Umbilical cord (tissue), 2 donors: Measurements from ENCODE around the gene ZBED6. TPM values are rescaled to one million over a fixed set of nuclear protein-coding genes. Genes with fewer than 3 reads are reported as not detected.
"Not testable (repeated sequence)": the region's sequence is repeated elsewhere in the genome, so short reads cannot be mapped to it uniquely, and the experiment has no call there.

ENCODE experiments used
- DNase-seq: peaks from one replicate; pipeline ENCODE4 v3.0.0-alpha.2; 2015; ENCODE audit warnings: low spot score
- total RNA-seq: library from RNA; depleted of rRNA; stranded (reverse); fragments of >200 nt; gene quantifications from one replicate; pipeline ENCODE4 v1.2.3, GENCODE V29; 2014; ENCODE audit warnings: low replicate concordance; ENCODE audit not compliant: insufficient read depth

The ZBED6 gene
- 11.8 TPM for total RNA-seq

DNA sequence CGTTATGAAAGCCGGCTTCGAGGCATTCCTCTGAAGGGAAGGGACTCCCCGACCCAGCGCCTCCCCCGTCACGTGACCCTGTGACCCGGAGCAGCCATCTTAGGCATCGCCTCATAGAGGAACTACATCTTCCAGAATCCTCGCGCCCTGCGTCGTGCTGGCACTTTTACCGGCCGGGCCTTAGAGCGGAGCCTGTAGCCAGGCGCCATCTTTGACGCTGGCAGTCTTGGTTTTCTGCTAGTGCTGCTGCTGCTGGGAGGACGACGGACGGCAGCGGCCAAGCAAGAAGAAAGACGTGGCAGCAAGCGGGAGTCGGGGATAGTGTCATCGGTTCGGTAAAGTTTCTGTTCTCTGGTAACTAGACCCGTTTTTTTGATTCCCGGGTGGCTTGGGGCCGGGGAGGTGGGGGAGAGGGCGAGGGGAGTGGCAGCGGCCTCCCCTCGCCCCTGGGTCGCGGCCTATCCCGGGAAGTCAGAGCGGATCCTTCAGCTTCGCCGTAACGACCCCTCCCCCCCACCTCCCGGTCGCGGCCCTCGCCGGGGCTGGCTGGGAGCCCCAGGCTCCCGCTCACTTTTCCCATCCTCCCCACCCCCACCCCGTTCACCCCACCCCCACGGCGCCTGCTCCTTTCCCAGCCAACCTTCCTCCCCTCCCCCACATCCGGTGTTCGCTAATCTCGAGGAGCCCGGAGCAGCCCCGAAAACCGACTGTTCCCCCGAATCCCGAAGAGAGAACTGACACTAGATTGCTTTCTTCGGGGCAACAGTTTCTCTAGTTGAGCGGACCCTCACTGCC, at the start of gene ZBED6, which contains the start of gene ZC3H11A:
ZBED6 (plus strand) TSS at position 183 of the 795 bp plus-strand sequence. CDS start 1,900 bp downstream, outside the sequence.
ZC3H11A (plus strand) TSS at position 183 of the 795 bp plus-strand sequence. CDS start 21,448 bp downstream, outside the sequence.
- peak; percentile 100 for DNase-seq

- no peak for DNase-seq
These were observed 49.1 kb upstream of the ZBED6 start for GRCh38 chr1:203746281-203746680.

- DNase-seq: peak; percentile 77
These were observed 44.4 kb upstream of the ZBED6 start for GRCh38 chr1:203751051-203751450.

DNA sequence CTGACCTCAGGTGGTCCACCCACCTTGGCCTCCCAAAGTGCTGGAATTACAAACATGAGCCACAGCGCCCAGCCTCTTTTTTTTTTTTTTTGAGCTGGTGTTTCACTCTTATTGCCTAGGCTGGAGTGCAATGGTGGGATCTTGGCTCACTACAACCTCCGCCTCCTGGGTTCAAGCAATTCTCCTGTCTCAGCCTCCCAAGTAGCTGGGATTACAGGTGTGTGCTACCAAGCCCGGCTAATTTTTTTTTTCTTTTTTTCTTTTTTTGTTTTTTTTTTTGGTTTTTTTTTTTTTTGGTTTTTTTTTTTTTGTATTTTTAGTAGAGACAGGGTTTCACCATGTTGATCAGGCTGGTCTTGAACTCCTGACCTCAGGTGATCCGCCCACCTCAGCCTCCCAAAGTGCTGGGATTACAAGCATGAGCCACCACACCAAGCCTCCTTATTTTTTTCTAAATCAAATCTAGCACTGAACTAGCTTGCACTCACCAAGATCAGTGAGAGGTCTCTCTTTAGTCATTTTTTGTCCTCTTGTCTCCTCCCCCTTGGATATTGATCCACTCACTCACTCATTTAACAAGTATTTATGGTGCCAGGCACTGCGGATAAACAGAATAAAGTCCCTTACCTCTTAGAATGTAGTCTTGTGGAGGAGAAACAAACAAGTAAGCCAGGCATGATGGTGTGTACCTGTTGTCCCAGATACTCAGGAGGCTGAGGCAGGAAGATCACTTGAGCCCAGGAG, 43.6 kb upstream of the ZBED6 start:
- not testable (repeated sequence) for DNase-seq

DNA sequence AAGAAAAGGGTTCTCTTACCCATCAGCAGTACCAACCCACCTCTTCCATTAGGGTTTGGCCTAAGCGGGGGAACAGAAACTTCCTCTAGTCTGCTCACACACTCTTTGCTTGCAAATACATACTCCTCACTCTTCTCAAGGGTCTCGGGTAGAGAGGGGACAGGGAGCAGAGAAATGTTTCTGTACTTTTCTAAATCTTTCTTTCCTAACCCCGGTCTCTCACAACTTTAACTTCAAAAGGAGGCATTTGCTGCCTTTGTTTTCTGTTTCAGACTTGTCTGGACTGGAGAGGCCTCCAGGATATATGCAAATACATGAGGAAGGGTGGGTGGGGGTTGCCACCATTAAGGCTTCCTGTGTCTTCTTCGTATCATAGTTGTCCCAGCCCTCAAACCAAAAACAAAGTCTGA, 41.0 kb upstream of the ZBED6 start:
- peak; percentile 44 for DNase-seq

DNA sequence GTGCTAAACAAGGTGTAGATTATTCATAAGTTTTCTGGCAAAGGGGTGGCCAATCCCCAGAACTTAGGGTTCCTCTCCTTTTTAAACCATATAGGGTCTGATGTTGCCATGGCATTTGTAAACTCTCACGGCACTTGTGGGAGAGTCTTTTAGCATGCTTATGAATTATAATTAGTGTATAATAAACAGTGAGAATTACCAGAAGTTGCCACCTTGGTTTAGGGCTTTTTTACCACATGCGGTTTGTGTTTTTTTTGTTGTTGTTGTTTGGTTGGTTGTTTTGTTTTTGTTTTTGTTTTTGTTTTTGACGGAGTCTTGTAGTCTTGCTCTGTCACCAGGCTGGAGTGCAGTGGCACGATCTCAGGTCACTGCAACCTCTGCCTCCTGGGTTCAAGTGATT, 39.4 kb upstream of the ZBED6 start:
- DNase-seq: no peak

GRCh38 chr1:203758749-203759148, 36.7 kb upstream of the ZBED6 start:
- DNase-seq: not testable (repeated sequence)

DNA sequence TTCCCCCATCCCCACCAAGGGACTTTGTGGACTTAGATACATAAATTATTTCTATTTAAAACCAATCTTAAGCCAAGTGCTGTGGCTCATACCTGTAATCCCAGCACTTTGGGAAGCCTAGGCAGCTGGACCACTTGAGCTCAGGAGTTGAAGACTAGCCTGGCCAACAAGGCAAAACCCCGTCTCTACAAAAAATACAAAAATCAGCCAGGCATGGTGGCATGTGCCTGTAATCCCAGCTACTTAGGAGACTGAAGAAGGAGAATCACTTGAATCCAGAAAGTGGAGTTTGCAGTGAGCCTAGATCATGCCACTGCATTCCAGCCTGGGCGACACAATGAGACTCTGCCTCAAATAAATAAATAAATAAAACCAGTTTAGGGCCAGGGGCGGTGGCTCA, 34.9 kb upstream of the ZBED6 start:
- DNase-seq: no peak

- peak; percentile 92 for DNase-seq
These were observed 33.5 kb upstream of the ZBED6 start for GRCh38 chr1:203761958-203762357.

DNA sequence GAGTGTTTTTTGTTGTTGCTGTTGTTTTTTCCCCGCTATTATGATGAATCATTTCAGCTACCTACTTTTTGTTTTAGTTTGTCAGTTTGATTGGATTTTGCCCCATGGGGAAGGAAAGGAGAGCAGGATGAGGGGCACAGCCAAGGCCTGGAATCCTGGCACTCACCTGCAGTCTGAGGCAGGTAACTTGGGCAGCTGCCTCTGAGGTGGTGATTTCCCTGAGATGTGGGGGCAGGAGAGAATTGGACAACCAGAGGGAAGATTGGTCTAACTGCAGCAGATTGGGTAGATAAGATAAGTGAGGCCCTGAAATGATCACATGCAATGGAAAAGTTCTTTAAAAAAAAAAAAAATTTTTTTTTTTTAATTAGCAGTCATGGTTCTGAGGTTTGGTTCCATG, 31.9 kb upstream of the ZBED6 start:
- DNase-seq: no peak

- no peak for DNase-seq
These were observed 31.1 kb upstream of the ZBED6 start for GRCh38 chr1:203764105-203765028.

DNA sequence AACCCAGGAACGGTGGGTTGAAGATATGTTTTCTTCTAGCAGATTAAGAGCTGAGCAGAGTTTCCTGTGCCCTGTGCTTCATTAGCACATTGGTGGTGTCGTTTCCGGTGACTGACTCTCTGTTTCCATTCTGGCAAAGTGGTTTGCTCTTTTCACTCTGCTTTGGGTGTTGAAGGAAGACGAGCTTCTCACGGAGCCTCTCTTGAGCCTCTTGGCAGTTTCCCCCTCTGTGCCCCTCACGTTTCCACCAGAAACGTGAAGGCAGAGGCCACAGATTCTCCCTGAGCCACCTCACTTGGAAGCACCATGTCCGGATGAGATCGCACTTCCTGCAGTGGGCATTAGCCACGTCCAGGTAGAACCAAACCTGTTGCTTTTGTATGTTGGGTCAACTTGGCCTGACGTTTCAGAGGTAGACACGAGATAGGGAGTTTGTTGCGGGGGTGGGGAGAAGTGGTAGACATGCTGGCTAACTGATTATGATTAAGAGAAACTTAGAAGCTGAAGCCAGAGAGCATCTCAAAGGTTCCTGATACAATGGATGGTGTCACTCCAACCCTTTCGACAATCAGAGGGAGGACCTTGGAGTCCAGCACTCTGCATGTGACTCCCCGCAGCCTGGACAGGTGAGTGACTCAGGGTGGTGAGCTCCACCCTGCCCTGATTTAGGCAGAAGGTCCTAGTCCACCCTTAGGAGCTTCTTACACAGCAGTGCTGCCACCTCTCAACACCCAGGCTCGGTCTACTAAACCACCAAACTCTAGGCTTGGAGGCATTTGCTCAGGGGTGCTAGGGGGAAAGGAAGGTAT, 30.2 kb upstream of the ZBED6 start, which contains the start of gene LAX1:
LAX1 (plus strand) TSS at position 155 of the 809 bp plus-strand sequence; CDS start at position 538, 383 bp downstream.
- no peak for DNase-seq

DNA sequence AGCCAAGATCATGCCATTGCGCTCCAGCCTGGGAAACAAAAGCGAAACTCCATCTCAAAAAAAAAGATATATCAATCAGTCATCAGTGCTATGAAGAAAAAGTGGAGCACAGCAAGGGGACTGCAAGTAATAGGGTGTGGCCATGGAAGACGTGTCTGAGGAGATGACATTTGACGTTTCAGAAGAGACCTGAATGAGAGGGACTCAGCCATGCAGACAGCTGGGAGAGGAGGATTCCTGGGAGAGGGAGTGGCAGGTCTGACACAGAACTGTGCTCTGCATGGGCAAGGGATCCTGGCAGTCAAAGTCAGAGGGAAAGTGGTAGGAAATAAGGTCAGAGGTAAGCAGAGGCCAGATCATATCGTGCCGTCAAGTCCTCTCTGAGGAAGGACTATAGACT, 27.2 kb upstream of the ZBED6 start:
- no peak for DNase-seq

DNA sequence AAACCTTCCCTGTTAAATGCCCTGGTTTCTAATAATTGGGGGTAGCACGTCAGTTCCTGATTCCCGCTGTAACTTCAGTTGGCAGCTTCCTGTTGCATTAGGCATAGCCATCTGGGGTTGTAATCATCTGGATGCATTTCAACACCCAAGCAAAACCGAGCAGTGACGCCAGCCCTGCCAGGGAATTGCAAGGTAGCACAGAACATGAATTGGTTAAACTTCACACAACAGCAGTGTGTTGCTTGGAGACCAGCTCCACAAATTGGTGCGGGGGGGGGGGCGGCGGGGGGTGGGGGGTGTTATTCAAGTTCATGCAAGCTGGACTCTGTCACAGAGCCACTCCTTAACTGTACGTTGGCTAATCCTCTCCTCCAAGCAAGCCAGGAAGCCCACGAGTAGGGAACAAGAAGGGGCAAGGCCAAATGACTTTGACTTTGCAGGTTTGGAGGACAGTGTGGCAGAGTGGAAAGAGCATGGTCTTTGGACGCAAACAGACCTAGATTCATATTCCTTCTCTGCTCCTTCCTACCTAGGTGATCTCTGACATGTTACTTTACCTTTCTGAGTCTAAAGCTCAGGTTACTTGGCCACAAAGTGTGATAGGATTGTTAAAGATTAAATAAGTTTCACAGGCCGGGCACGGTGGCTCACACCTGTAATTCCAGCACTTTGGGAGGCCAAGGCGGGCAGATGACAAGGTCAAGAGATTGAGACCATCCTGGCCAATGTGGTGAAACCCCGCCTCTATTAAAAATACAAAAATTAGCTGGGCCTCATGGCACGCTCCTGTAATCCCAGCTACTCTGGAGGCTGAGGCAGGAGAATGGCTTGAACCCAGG, 25.7 kb upstream of the ZBED6 start:
- peak; percentile 85 for DNase-seq

DNA sequence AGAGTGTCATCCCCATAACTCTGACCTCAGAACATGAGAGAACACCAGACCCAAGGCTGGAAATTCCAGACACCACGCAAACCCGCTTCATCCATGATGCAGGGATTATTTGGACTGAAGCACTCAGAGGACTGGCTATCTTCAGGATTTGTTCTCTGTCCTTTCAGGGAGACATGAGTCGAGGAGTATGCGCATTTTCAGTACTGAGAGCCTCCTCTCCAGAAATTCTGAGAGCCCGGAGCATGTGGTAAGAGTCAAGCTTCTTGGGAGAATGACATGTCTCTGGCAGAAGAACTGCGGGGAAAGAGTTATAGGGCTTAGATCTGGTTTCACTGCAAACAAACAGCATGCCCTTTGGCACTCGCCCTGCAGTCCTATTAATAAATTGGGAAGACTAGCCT, 23.5 kb upstream of the ZBED6 start:
- peak; percentile 94 for DNase-seq

GRCh38 chr1:203772836-203773235, 22.6 kb upstream of the ZBED6 start:
- no peak for DNase-seq

- peak; percentile 24 for DNase-seq
These were observed 18.8 kb upstream of the ZBED6 start for GRCh38 chr1:203776636-203777035.

DNA sequence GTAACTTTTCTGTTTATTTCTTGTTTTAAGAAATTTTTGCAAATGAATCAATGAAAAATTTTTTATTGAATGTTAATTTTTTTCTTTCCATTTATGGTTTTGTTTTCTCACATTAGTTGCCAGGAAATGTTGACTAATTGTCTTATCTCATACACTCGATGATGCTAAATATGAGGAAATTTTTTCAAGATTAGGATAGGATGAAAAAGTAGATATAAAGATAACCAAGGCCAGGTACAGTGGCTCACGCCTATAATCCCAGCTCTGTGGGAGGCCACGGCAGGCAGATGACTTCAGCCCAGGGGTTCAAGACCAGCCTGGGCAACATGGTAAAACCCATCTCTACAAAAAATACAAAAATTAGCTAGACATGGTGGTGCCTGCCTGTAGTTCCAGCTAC, 17.8 kb upstream of the ZBED6 start:
- DNase-seq: no peak

GRCh38 chr1:203778146-203778545, 17.3 kb upstream of the ZBED6 start:
- DNase-seq: no peak

GRCh38 chr1:203778789-203779188, 16.6 kb upstream of the ZBED6 start:
- DNase-seq: no peak
